SJSA1 (cell line): ENCODE results near the gene KRTAP10-8. TPM values are rescaled to one million over a fixed set of nuclear protein-coding genes. Genes with fewer than 3 reads are reported as not detected.
"Not testable (repeated sequence)": the region's sequence is repeated elsewhere in the genome, so short reads cannot be mapped to it uniquely, and the experiment has no call there.

ENCODE experiments used
- DNase-seq, 2 experiments: peaks; one replicate each; pipeline ENCODE4 v3.0.0-alpha.2; 2015 to 2020; ENCODE audit warnings: low spot score in 2 of 2, low read depth in 1 of 2
- H3K27ac ChIP-seq: fragments of 250-450 bp; sonication (Bioruptor Pico); 2 replicates; pipeline ENCODE4 v1.5.1; 2020; ENCODE audit warnings: mild to moderate bottlenecking, moderate library complexity
- H3K27me3 ChIP-seq: fragments of 250-450 bp; sonication (Bioruptor Pico); replicated peaks from 2 replicates; pipeline ENCODE4 v1.5.1; 2020; ENCODE audit warnings: mild to moderate bottlenecking, moderate library complexity
- H3K36me3 ChIP-seq: fragments of 250-450 bp; sonication (Bioruptor Pico); 2 replicates; pipeline ENCODE4 v1.5.1; 2020; ENCODE audit warnings: mild to moderate bottlenecking
- H3K4me1 ChIP-seq: fragments of 250-450 bp; sonication (Bioruptor Pico); replicated peaks from 2 replicates; pipeline ENCODE4 v1.6.1; 2021; ENCODE audit warnings: mild to moderate bottlenecking
- H3K4me3 ChIP-seq: fragments of 250-450 bp; sonication (Bioruptor Pico); 2 replicates; pipeline ENCODE4 v1.5.1; 2020; ENCODE audit warnings: mild to moderate bottlenecking
- H3K9me3 ChIP-seq: fragments of 250-450 bp; sonication (Bioruptor Pico); replicated peaks from 2 replicates; pipeline ENCODE4 v1.5.1; 2020; ENCODE audit warnings: mild to moderate bottlenecking
- total RNA-seq: library from RNA; depleted of rRNA; stranded (reverse); fragments of >200 nt; shearing (Covaris generic); gene quantifications from 2 replicates; pipeline ENCODE4 v1.2.3, GENCODE V29; 2014

Gene KRTAP10-8
- total RNA-seq, 1 experiment from 2014 or later = not detected

GRCh38 chr21:44598061-44598460 is 13.8 kb upstream of the KRTAP10-8 start:
- no peaks in the 10 kb centered on the region for H3K36me3 ChIP-seq
- DNase-seq = peak in 1 of 2 experiments; percentile 21
- no peak overlapping the region for H3K27ac ChIP-seq
- H3K27me3 ChIP-seq = 0 out of 2 replicates have a peak, but pooled peaks cover 10% of the 10 kb centered on the region
- no peaks in the 10 kb centered on the region for H3K9me3 ChIP-seq
- no peak overlapping the region for H3K4me3 ChIP-seq
- no peaks in the 10 kb centered on the region for H3K4me1 ChIP-seq

GRCh38 chr21:44599264-44600029 is 12.4 kb upstream of the KRTAP10-8 start:
- Histone ChIP-seq H3K27ac (no peak overlapping the region), H3K27me3 (peaks cover 12% of the 10 kb centered on the region; the same call in 1 of the 2 replicates), H3K4me1 (no peaks in the 10 kb centered on the region), H3K4me3 (no peak overlapping the region), H3K36me3 (no peaks in the 10 kb centered on the region), H3K9me3 (no peaks in the 10 kb centered on the region)
- DNase-seq = peak in 1 of 2 experiments; percentile 34

GRCh38 chr21:44600118-44600978 is 11.5 kb upstream of the KRTAP10-8 start, which contains the start of gene KRTAP10-7:
KRTAP10-7 (plus strand) TSS chr21:44600597; CDS start chr21:44600622, 25 bp downstream.
- H3K36me3 ChIP-seq, H3K4me3 ChIP-seq, DNase-seq, H3K27ac ChIP-seq, H3K4me1 ChIP-seq, H3K9me3 ChIP-seq: not testable (repeated sequence)
- peaks cover 16% of the 10 kb centered on the region; the same call in 1 of the 2 replicates for H3K27me3 ChIP-seq

GRCh38 chr21:44601091-44601490 is 10.8 kb upstream of the KRTAP10-8 start:
- not testable (repeated sequence) for H3K4me3 ChIP-seq, H3K36me3 ChIP-seq, H3K9me3 ChIP-seq, H3K27ac ChIP-seq, DNase-seq, H3K4me1 ChIP-seq
- H3K27me3 ChIP-seq = peaks cover 17% of the 10 kb centered on the region; the same call in 1 of the 2 replicates

- H3K4me1 ChIP-seq = no peaks in the 10 kb centered on the region
- H3K9me3 ChIP-seq = no peaks in the 10 kb centered on the region
- DNase-seq = no peak
- H3K27me3 ChIP-seq = peaks cover 14% of the 10 kb centered on the region; the same call in 1 of the 2 replicates
- no peaks in the 10 kb centered on the region for H3K36me3 ChIP-seq
- no peak overlapping the region for H3K4me3 ChIP-seq
- H3K27ac ChIP-seq = no peak overlapping the region
Observed at GRCh38 chr21:44601596-44602462, 10.1 kb upstream of the KRTAP10-8 start.

GRCh38 chr21:44602463-44602850 is 9.4 kb upstream of the KRTAP10-8 start:
- H3K9me3 ChIP-seq = no peaks in the 10 kb centered on the region
- peaks cover 10% of the 10 kb centered on the region; the same call in 1 of the 2 replicates for H3K27me3 ChIP-seq
- no peak for DNase-seq
- H3K36me3 ChIP-seq = no peaks in the 10 kb centered on the region
- no peak overlapping the region for H3K4me3 ChIP-seq
- no peaks in the 10 kb centered on the region for H3K4me1 ChIP-seq
- no peak overlapping the region for H3K27ac ChIP-seq

- no peaks in the 10 kb centered on the region for H3K36me3 ChIP-seq
- H3K4me3 ChIP-seq = no peak overlapping the region
- no peak overlapping the region for H3K27ac ChIP-seq
- DNase-seq = no peak
- peaks cover 10% of the 10 kb centered on the region; the same call in 1 of the 2 replicates for H3K27me3 ChIP-seq
- H3K9me3 ChIP-seq = no peaks in the 10 kb centered on the region
- H3K4me1 ChIP-seq = no peaks in the 10 kb centered on the region
Observed at GRCh38 chr21:44603109-44603875, 8.6 kb upstream of the KRTAP10-8 start.

GRCh38 chr21:44603911-44604310 is 8.0 kb upstream of the KRTAP10-8 start:
- H3K4me3 ChIP-seq = no peak overlapping the region
- peaks cover 7% of the 10 kb centered on the region; the same call in 1 of the 2 replicates for H3K27me3 ChIP-seq
- no peaks in the 10 kb centered on the region for H3K4me1 ChIP-seq
- no peaks in the 10 kb centered on the region for H3K36me3 ChIP-seq
- H3K9me3 ChIP-seq = no peaks in the 10 kb centered on the region
- no peak for DNase-seq
- H3K27ac ChIP-seq = no peak overlapping the region

GRCh38 chr21:44606495-44606894 is 5.4 kb upstream of the KRTAP10-8 start:
- peaks cover 11% of the 10 kb centered on the region; the same call in 1 of the 2 replicates for H3K27me3 ChIP-seq
- H3K4me3 ChIP-seq = no peak overlapping the region
- peak in 1 of 2 experiments; percentile 14 for DNase-seq
- H3K36me3 ChIP-seq = no peaks in the 10 kb centered on the region
- H3K4me1 ChIP-seq = no peaks in the 10 kb centered on the region
- no peak overlapping the region for H3K27ac ChIP-seq
- peaks cover 7% of the 10 kb centered on the region for H3K9me3 ChIP-seq

GRCh38 chr21:44609193-44609592 is 2.7 kb upstream of the KRTAP10-8 start:
- Histone ChIP-seq H3K27ac (no peak overlapping the region), H3K4me3 (no peak overlapping the region), H3K9me3 (peaks cover 7% of the 10 kb centered on the region), H3K27me3 (peaks cover 10% of the 10 kb centered on the region; the same call in 1 of the 2 replicates), H3K4me1 (no peaks in the 10 kb centered on the region), H3K36me3 (no peaks in the 10 kb centered on the region)
- no peak for DNase-seq

- DNase-seq, H3K27me3 ChIP-seq, H3K27ac ChIP-seq, H3K4me1 ChIP-seq, H3K4me3 ChIP-seq, H3K36me3 ChIP-seq, H3K9me3 ChIP-seq: not testable (repeated sequence)
Observed at GRCh38 chr21:44610157-44610843, 1.6 kb upstream of the KRTAP10-8 start.

GRCh38 chr21:44611551-44611950 is 328 bp upstream of the KRTAP10-8 start:
- Histone ChIP-seq H3K4me1 (no peaks in the 10 kb centered on the region), H3K36me3 (no peaks in the 10 kb centered on the region), H3K9me3 (peaks cover 7% of the 10 kb centered on the region), H3K4me3 (no peak overlapping the region), H3K27ac (no peak overlapping the region), H3K27me3 (peaks cover 9% of the 10 kb centered on the region; the same call in 1 of the 2 replicates)
- DNase-seq = no peak
